ENCODE results near the gene WDR90. TPM values are rescaled to one million over a fixed set of nuclear protein-coding genes. Genes with fewer than 3 reads are reported as not detected.

Gene WDR90
- total RNA-seq, 2 experiments from 2014 or later = 65.9 to 66.9 TPM

DNA sequence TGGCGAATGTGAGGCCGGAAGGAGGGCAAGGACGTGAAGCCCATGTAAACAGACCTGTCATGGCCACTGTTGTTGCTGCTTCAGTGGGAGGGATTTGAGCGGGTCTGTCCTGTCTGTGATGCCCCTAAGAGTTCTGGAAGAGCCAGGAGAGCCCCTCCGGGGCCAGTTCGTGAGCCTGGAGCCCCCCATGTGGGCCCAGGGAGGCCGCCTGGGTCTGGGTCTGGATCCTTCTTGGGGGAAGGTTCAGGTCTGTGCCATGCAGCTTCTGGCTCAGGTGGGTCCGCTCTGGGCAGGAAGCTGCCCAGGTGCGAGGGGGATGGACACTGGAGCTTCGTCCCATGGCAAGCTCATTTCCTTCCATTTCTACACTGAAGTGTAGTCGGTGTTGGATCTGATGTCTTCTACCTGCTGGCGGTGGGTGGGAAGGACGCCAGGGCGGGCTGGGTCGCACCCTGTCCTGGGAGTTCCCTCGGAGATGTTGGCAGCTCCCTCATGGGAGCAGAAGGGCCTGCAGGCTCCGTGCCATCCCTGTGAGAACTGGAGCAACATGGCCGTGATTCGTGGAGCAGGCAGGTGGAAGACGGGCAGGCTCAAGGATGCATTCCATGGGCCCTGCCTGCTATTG, 29.6 kb upstream of the WDR90 start:
- DNase-seq = no peak
- CTCF ChIA-PET = no interaction called here
- Mint-ChIP-seq H3K4me3 (no peak overlapping the region), H3K9me3 (no peaks in the 10 kb centered on the region), H3K4me1 (ENCODE audit: low read depth) (no peaks in the 10 kb centered on the region), H3K27ac (no peak overlapping the region), H3K27me3 (ENCODE audit: low read depth) (no peaks in the 10 kb centered on the region), H3K36me3 (ENCODE audit: low read depth) (peaks cover 2% of the 10 kb centered on the region)
- intact Hi-C loops (cut with micrococcal nuclease) = no loop called here

DNA sequence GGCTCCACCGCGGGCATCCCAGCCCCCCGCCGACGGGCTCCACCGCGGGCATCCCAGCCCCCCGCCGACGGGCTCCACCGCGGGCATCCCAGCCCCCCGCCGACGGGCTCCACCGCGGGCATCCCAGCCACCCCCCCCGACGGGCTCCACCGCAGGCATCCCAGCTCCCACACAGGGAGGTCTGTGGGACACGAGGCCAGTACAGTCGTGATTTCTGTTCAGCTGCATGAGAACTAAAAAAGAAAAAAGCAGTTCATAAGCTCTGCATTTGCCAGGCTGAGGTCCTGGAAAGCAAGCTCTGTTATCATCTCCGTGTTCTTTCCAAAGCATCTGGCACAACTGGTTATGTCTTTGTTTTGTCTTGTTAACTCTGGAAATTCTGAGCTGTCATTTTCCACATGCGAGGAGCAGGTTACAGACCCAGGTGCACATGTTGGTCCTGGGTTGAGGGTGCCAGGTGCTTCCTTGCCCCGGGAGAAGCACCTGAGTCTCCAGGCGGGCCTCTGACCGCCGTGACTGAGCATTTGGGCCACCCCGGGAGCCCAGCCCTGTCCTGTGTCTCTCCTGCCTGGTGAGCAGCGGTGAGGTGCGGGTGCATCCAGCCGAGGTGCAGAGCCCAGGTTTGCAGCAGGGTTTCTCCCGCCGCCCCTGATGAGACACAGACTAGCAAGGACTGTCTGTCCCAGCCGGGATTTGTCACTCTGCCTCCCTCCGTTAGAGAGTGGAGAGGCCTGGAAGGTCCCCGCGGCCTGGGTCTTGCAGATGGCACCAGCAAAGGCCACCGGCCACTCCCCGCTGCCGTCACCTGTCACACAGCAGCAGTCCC, 28.3 kb upstream of the WDR90 start:
- CTCF ChIA-PET = no interaction called here

DNA sequence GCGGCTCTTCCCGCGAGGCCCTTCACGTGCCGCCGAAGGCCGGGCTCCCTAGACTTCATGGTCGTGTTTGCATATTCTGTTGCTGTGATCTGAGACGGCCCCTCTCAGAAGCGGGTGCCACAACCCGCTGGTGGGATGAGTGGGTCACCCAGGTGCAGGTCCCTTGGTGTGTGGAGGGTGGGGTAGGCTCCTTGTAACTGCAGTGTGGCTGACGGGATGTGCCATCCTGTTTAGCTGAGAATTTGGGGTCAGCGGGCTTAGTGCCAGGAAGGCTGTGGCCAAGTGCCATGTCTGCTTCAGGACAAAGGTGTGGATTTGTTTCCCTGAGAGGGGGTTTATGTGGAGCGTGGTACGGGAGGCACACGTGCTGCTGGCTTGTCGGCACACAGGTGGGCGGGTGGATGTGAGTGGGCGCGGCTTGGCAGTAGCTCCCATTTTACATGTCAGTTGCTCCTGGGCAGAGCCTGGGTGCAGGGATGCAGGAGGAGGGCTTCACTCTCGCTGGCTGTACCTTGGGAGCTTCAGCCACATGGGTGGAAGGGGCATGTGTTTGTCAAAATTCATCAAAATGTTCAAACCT, 27.5 kb upstream of the WDR90 start:
- H3K4me3 Mint-ChIP-seq = no peak overlapping the region
- no peaks in the 10 kb centered on the region for H3K9me3 Mint-ChIP-seq
- H3K4me1 Mint-ChIP-seq (ENCODE audit: low read depth) = no peaks in the 10 kb centered on the region
- no peak overlapping the region for H3K27ac Mint-ChIP-seq
- no peak for DNase-seq
- intact Hi-C loops (cut with micrococcal nuclease) = no loop called here
- CTCF ChIA-PET = interaction anchor here (0.6 kb wide), 1 partner anchor 515 kb away, joined by 3 read pairs; no protein-coding TSS in a partner anchor
- no peaks in the 10 kb centered on the region for H3K27me3 Mint-ChIP-seq (ENCODE audit: low read depth)
- no peaks in the 10 kb centered on the region for H3K36me3 Mint-ChIP-seq (ENCODE audit: low read depth)

More for the DNA sequence above, 28.3 kb upstream of the WDR90 start:
- Mint-ChIP-seq H3K27me3 (ENCODE audit: low read depth) (no peaks in the 10 kb centered on the region), H3K36me3 (ENCODE audit: low read depth) (no peaks in the 10 kb centered on the region), H3K9me3 (no peaks in the 10 kb centered on the region), H3K27ac (no peak overlapping the region), H3K4me3 (no peak overlapping the region), H3K4me1 (ENCODE audit: low read depth) (no peaks in the 10 kb centered on the region)
- intact Hi-C loops (cut with micrococcal nuclease) = no loop called here
- DNase-seq = no peak

DNA sequence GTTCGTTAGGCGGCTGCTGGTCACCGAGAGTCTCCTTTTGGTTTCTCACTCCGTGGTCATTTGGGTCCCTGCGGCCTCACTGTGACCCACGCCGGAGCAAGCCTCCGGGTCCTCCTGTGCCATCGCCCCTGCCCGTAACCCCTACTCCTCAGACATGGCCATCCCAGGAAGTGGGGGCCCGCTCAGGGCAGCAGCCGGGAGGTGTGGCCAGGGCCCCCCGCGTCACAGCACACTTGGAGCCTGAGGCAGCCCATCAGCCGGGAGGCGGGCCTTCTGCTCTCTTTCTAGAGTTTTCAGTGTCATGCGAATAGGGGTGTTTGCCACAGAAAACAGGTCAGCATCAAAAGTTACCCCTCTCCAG, 26.3 kb upstream of the WDR90 start:
- DNase-seq = no peak
- no peak overlapping the region for H3K4me3 Mint-ChIP-seq
- intact Hi-C loops (cut with micrococcal nuclease) = no loop called here
- CTCF ChIA-PET = no interaction called here
- no peaks in the 10 kb centered on the region for H3K9me3 Mint-ChIP-seq
- H3K36me3 Mint-ChIP-seq (ENCODE audit: low read depth) = no peaks in the 10 kb centered on the region
- no peaks in the 10 kb centered on the region for H3K27me3 Mint-ChIP-seq (ENCODE audit: low read depth)
- no peak overlapping the region for H3K27ac Mint-ChIP-seq
- no peaks in the 10 kb centered on the region for H3K4me1 Mint-ChIP-seq (ENCODE audit: low read depth)

DNA sequence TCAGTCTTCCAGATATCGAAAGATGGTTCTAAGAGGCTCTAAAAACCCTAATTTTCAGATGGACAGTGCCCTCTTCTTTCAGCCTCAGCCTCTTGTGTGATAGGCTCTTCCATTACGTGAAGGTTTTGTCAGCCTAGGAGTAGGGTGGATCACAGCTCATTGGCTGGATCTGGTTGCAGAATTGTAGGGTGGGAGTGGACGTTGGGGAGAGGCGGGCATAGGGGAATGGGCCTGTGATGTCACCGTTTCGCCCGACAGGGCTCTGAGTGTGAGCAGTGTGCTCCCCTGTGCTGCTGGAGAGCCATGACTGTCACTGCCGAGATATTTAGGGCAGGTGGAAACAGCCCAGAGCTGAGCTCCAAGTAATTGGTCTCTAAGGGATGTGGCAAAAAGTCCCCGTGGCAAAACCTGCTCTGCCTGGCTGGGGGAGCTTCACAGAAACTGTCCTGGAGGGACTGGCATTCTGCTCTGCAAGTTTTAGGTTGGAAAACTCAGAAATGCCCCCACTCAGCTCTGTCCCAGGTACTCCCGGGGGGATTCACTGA, 24.6 kb upstream of the WDR90 start:
- H3K4me1 Mint-ChIP-seq (ENCODE audit: low read depth) = no peaks in the 10 kb centered on the region
- H3K9me3 Mint-ChIP-seq = no peaks in the 10 kb centered on the region
- no peak for DNase-seq
- H3K36me3 Mint-ChIP-seq (ENCODE audit: low read depth) = no peaks in the 10 kb centered on the region
- no peaks in the 10 kb centered on the region for H3K27me3 Mint-ChIP-seq (ENCODE audit: low read depth)
- intact Hi-C loops (cut with micrococcal nuclease) = no loop called here
- CTCF ChIA-PET = no interaction called here
- H3K4me3 Mint-ChIP-seq = no peak overlapping the region
- H3K27ac Mint-ChIP-seq = no peak overlapping the region

DNA sequence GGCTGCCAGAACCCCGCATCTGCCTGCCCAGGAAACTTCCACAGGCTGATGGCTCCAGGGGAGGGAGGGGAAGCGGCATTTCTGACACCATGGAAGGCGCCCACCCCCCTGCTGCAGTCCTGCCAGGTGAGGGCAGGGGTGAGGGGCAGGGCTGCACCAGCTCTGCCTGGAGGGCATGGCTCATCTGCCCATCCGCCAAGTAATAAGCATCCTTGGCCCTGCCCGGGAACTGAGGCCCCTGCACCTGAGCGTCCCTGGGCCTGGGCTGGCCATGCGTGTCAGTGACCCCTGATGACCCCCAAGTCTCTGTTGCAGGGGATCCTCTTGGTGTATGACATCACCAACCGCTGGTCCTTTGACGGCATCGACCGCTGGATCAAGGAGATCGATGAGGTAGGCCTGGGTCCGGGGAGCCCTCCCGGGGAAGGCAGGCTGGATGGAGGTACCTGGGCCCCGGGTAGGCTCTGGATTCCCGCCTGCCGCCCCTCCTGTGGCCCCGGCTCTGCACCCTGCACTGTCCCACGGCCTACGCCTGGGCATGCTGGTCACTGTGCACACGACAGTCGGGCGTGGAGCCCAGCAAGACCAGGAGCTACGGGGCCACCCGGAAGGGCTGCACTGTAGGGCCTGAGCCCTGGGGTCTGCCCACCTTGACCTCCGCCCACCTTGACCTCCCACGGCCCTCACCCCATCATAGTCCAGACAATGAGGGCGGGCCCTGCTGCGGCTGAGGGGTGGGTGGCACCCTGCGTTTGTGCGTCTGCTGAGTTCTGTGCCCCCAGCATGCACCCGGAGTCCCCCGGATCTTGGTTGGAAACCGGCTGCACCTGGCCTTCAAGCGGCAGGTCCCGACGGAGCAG, 23.8 kb upstream of the WDR90 start:
- Mint-ChIP-seq H3K27ac (no peak overlapping the region), H3K4me1 (ENCODE audit: low read depth) (no peaks in the 10 kb centered on the region), H3K4me3 (no peak overlapping the region), H3K36me3 (ENCODE audit: low read depth) (no peaks in the 10 kb centered on the region), H3K9me3 (no peaks in the 10 kb centered on the region), H3K27me3 (ENCODE audit: low read depth) (no peaks in the 10 kb centered on the region)
- DNase-seq = no peak
- CTCF ChIA-PET = no interaction called here
- intact Hi-C loops (cut with micrococcal nuclease) = no loop called here

DNA sequence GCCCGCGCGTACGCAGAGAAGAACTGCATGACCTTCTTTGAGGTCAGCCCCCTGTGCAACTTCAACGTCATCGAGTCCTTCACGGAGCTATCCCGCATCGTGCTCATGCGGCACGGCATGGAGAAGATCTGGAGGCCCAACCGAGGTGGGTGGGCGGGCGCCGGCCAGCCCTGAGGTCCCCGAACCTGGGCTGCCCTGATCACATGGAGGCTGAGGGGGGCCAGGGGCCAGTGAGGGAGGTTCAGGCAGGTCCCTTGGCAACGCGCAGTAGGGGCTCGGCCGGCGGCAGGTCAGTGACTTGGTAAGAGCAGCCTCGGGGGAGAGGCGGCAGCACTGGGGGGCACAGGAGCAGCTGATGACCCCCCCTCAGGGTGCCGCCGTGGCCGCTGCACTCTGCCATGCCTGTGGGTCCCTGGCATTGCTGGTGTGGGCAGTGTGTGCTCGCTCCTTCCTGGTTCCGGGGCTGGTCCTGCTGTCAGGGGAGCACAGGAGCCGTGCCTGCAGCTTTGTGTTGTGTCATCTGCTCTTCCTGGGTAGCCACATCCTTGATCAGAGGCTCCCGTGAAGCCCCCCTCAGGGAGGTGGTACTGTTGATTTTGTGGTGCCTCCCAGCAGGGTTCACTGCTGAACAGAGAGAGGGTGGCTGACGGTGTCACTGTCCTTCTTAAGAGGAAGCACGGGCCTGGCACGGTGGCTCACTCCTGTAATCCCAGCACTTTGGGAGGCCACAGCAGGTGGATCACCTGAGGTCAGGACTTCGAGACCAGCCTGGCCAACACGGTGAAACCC, 23.0 kb upstream of the WDR90 start:
- Mint-ChIP-seq H3K9me3 (no peaks in the 10 kb centered on the region), H3K4me3 (no peak overlapping the region), H3K4me1 (ENCODE audit: low read depth) (no peaks in the 10 kb centered on the region), H3K27me3 (ENCODE audit: low read depth) (no peaks in the 10 kb centered on the region), H3K27ac (no peak overlapping the region), H3K36me3 (ENCODE audit: low read depth) (no peaks in the 10 kb centered on the region)
- CTCF ChIA-PET = no interaction called here
- no peak for DNase-seq
- intact Hi-C loops (cut with micrococcal nuclease) = no loop called here

DNA sequence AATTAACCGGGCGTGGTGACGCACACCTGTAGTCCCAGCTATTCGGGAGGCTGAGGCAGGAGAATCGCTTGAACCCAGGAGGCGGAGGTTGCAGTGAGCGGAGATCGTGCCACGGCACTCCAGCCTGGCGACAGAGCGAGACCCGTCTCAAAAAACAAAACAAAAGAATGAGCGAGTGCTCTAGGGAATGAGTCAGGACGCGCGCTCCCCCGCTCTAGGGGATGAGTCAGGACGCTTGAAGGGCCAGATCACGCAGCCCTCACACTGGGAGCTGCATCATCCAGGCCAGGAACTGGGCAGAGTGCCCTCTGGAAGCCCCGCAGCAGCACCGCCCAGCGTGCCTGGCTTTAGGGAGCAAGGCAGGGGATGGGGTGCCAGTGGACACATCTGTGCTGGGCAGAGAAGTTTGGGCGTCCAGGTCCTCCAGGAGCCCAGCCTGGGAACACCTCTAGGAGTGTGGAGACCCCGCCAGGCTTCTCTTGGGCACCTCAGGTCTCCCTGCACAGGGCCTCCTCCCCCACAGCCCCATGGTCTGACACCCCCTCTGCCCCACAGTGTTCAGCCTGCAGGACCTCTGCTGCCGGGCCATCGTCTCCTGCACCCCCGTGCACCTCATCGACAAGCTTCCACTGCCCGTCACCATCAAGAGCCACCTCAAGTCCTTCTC, 22.2 kb upstream of the WDR90 start:
- no peaks in the 10 kb centered on the region for H3K4me1 Mint-ChIP-seq (ENCODE audit: low read depth)
- CTCF ChIA-PET = no interaction called here
- no peak for DNase-seq
- H3K27me3 Mint-ChIP-seq (ENCODE audit: low read depth) = no peaks in the 10 kb centered on the region
- no peaks in the 10 kb centered on the region for H3K36me3 Mint-ChIP-seq (ENCODE audit: low read depth)
- no peak overlapping the region for H3K27ac Mint-ChIP-seq
- no peak overlapping the region for H3K4me3 Mint-ChIP-seq
- intact Hi-C loops (cut with micrococcal nuclease) = no loop called here
- H3K9me3 Mint-ChIP-seq = no peaks in the 10 kb centered on the region

DNA sequence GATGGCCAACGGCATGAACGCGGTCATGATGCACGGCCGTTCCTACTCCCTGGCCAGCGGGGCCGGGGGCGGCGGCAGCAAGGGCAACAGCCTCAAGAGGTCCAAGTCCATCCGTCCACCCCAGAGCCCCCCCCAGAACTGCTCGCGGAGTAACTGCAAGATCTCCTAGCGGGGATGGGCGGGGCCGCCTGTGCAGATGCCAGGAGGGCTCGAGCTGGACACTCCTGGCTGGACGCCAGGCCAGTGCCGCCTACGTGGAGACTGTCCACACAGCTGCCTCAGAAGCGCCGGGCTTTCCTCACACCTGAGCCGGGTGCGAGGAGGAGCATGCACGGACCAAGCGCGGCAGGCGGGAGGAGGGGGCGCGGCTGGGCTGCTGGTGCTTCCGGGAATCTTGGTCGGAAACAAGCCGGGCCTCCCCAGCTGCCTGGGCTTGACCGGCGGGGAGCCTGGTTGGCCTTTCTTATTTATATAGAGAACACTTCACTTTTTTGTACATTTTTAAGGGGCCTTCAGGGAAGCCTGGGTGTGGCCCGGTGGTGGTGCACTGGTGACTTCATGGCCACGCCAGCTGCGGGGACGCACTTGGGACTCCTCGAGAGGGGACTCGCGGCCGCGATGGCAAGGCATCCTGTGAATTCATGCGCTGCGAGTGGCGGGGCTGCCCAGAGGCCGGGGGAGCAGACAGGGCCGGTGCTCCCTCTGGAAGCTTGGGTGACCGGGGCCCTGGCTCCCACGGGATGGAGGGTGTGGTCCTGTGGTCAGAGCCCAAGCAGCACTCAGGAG, 21.5 kb upstream of the WDR90 start:
- CTCF ChIA-PET = no interaction called here

DNA sequence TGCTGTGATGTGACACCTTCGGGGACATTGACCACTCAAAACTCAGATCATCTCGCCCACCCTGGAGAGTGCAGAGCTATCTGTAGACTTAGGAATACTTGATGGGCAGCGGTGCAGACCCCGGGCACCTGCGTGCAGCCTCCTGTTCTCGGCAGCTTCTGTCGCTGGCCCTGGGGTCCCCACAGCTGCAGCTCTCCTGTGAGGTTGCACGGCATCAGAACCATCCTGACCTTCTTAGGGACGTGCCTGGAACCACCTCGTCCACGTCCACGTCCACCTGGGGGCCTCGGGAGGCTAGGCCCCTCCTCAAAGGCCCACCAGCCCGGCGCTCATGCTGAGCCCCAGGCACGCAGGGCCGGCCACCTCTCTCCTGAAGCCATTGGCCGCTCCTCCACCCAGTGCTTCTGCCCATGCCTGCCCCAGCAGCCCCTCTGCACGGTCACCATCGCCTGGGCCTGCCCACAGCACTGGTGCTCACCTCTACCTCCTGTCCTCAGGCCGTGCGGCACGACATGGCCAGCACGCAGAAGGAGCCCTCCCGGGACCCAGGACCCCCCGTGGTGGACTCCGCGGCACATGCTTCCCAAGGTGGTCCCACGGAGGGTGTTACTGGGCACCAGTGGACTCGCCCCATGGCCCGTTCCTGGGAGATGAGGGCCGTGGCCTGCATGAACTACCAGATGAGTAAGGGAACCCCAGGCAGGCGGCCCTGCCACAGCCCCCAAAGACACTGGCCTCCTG, 20.7 kb upstream of the WDR90 start:
- CTCF ChIA-PET = no interaction called here
- Mint-ChIP-seq H3K27me3 (ENCODE audit: low read depth) (no peaks in the 10 kb centered on the region), H3K4me1 (ENCODE audit: low read depth) (no peaks in the 10 kb centered on the region), H3K36me3 (ENCODE audit: low read depth) (no peaks in the 10 kb centered on the region), H3K9me3 (no peaks in the 10 kb centered on the region), H3K27ac (no peak overlapping the region), H3K4me3 (no peak overlapping the region)
- intact Hi-C loops (cut with micrococcal nuclease) = no loop called here
- no peak for DNase-seq

More for the DNA sequence above, 21.5 kb upstream of the WDR90 start:
- intact Hi-C loops (cut with micrococcal nuclease) = no loop called here
- Mint-ChIP-seq H3K4me3 (no peak overlapping the region), H3K27me3 (ENCODE audit: low read depth) (no peaks in the 10 kb centered on the region), H3K36me3 (ENCODE audit: low read depth) (no peaks in the 10 kb centered on the region), H3K4me1 (ENCODE audit: low read depth) (no peaks in the 10 kb centered on the region), H3K9me3 (no peaks in the 10 kb centered on the region), H3K27ac (no peak overlapping the region)
- DNase-seq = no peak

Measured in activated naive CD4-positive, alpha-beta T cell treated with anti-CD3 and anti-CD28 coated beads for 36 hours (primary cell).